HepG2 (cell line): ENCODE results near the gene TNFSF12. TPM values are rescaled to one million over a fixed set of nuclear protein-coding genes. Genes with fewer than 3 reads are reported as not detected.

ENCODE experiments used
- ATAC-seq: fragments of 200-7000 bp; cut with Tn5 transposase; 3 replicates; pipeline ENCODE4 v1.9.1; 2020; ENCODE audit warnings: mild to moderate bottlenecking, moderate library complexity
- BruUV-seq: library from RNA; stranded (reverse); fragments of 400-500 nt; replicated peaks from 2 replicates; lab custom pipeline; 2021; lab: Mats Ljungman, UMichigan
- CTCF ChIA-PET: fragments of 300-600 bp; formaldehyde crosslinking; extraction: SDS; loops from one replicate; lab custom pipeline; 2021; ENCODE audit warnings: low total read pairs, inconsistent platforms, low intra/inter-chr PET ratio; lab: Yijun Ruan, JAX
- POLR2A ChIA-PET: fragments of 350-600 bp; sonication (Branson Sonifier 250); formaldehyde crosslinking; loops from one replicate; lab custom pipeline; 2020; ENCODE audit warnings: antibody characterized with exemption, inconsistent platforms; lab: Yijun Ruan, JAX
- DNase-seq: peaks from one replicate; pipeline ENCODE4 v3.0.0-alpha.2; 2015; ENCODE audit warnings: low spot score
- FAIRE-seq: peaks from 3 replicates; lab custom pipeline; 2011; peaks lifted over from hg19 to GRCh38; lab: Jason Lieb, UNC
- H2AFZ ChIP-seq: one replicate; pipeline ENCODE4 v1.6.1; 2011; ENCODE audit warnings: low read length, inconsistent platforms
- H3K27ac ChIP-seq: fragments of 300-600 bp; 3 replicates; pipeline ENCODE4 v1.8.0; 2011; ENCODE audit warnings: mixed run types, mild to moderate bottlenecking, mixed read lengths, low read length, inconsistent platforms; ENCODE audit not compliant: insufficient read depth; ENCODE audit errors: extremely low read length
- H3K27me3 ChIP-seq, 2 experiments: fragments of 200-600 bp in 1 of 2; 2 replicates in 1 of 2; 3 replicates in 1 of 2; pipeline versions ENCODE4 v1.6.0 to v1.8.0; 2011; ENCODE audit warnings: low read length in 2 of 2, mild to moderate bottlenecking in 2 of 2, moderate library complexity in 2 of 2, inconsistent platforms in 1 of 2; ENCODE audit not compliant: insufficient read depth in 2 of 2, control insufficient read depth in 1 of 2
- H3K36me3 ChIP-seq, 2 experiments: fragments of 200-600 bp in 1 of 2; replicated peaks in 1 of 2; 2 replicates in 1 of 2; 3 replicates in 1 of 2; pipeline versions ENCODE4 v1.5.1 to v1.8.0; 2011; ENCODE audit warnings: low read length in 2 of 2, inconsistent platforms in 1 of 2; ENCODE audit not compliant: insufficient read depth in 2 of 2, control insufficient read depth in 1 of 2
- H3K4me1 ChIP-seq: 2 replicates; pipeline ENCODE4 v1.5.1; 2012; ENCODE audit warnings: low read length, inconsistent platforms; ENCODE audit not compliant: insufficient read depth
- H3K4me2 ChIP-seq: 2 replicates; pipeline ENCODE4 v1.6.0; 2011; ENCODE audit warnings: low read depth, low read length, inconsistent platforms
- H3K4me3 ChIP-seq, 3 experiments: fragments of 200-600 bp in 1 of 3; sonication (generic), shearing (Covaris generic) in 1 of 3; replicated peaks in 1 of 3; 2 replicates each; pipeline ENCODE4 v1.5.1; 2011 to 2016; ENCODE audit warnings: low read length in 3 of 3, inconsistent platforms in 2 of 3, low read depth in 2 of 3, mild to moderate bottlenecking in 2 of 3, control low read depth in 1 of 3, mixed read lengths in 1 of 3; ENCODE audit not compliant: insufficient read depth in 1 of 3
- H3K79me2 ChIP-seq: one replicate; pipeline ENCODE4 v1.6.1; 2011; ENCODE audit warnings: low read length, inconsistent platforms; ENCODE audit not compliant: insufficient read depth
- H3K9ac ChIP-seq: 2 replicates; pipeline ENCODE4 v1.6.0; 2011; ENCODE audit warnings: mild to moderate bottlenecking, low read depth, low read length, inconsistent platforms; ENCODE audit not compliant: insufficient read depth
- H3K9me3 ChIP-seq: 2 replicates; pipeline ENCODE4 v1.5.1; 2012; ENCODE audit warnings: mild to moderate bottlenecking, low read length
- H4K20me1 ChIP-seq: 2 replicates; pipeline ENCODE4 v1.6.0; 2011; ENCODE audit warnings: inconsistent platforms, mild to moderate bottlenecking, low read length, moderate library complexity; ENCODE audit not compliant: insufficient read depth
- BORCS8-MEF2B ChIP-seq: sonication (generic); formaldehyde crosslinking; IDR thresholded peaks from 2 replicates; pipeline ENCODE4 v1.8.0; 2022; ENCODE audit warnings: mild to moderate bottlenecking, missing genetic modification reagents
- FOSL1 ChIP-seq: sonication (generic); formaldehyde crosslinking; IDR thresholded peaks from 2 replicates; pipeline ENCODE4 v1.9.0; 2021; ENCODE audit warnings: missing genetic modification reagents, borderline replicate concordance
- GATAD1 ChIP-seq: IDR thresholded peaks from 2 replicates; pipeline ENCODE4 v1.6.1; 2016; ENCODE audit warnings: missing genetic modification reagents, missing compliant biosample characterization
- GATAD2A ChIP-seq: IDR thresholded peaks from 2 replicates; pipeline ENCODE4 v1.6.1; 2016
- HMG20A ChIP-seq: IDR thresholded peaks from 2 replicates; pipeline ENCODE4 v1.6.1; 2016; ENCODE audit warnings: borderline replicate concordance
- NCOR1 ChIP-seq: fragments of 200-600 bp; sonication (generic); IDR thresholded peaks from 2 replicates; pipeline ENCODE4 v1.7.0; 2017; ENCODE audit warnings: antibody characterized with exemption, low read length, borderline replicate concordance
- NONO ChIP-seq, 2 experiments: fragments of 450-650 bp in 1 of 2; sonication (generic) in 1 of 2; formaldehyde crosslinking in 1 of 2; IDR thresholded peaks in 1 of 2; conservative IDR thresholded peaks in 1 of 2; 2 replicates each; pipeline versions ENCODE4 v1.6.1 to v1.8.0; 2017 to 2022; ENCODE audit warnings: mild to moderate bottlenecking in 1 of 2, missing genetic modification reagents in 1 of 2, moderate library complexity in 1 of 2
- RXRA ChIP-seq: sonication (generic); formaldehyde crosslinking; IDR thresholded peaks from 2 replicates; pipeline ENCODE4 v1.5.1; 2020; ENCODE audit warnings: missing genetic modification reagents
- SMAD3 ChIP-seq: sonication (generic); formaldehyde crosslinking; IDR thresholded peaks from 2 replicates; pipeline ENCODE4 v1.4.0; 2020; ENCODE audit warnings: missing genetic modification reagents
- STAG1 ChIP-seq: sonication (generic); formaldehyde crosslinking; IDR thresholded peaks from 2 replicates; pipeline ENCODE4 v1.4.0; 2020; ENCODE audit warnings: missing genetic modification reagents
- ZC3H13 ChIP-seq: sonication (generic); formaldehyde crosslinking; IDR thresholded peaks from 2 replicates; pipeline ENCODE4 v1.8.1; 2023; ENCODE audit warnings: mild to moderate bottlenecking, missing genetic modification reagents, moderate library complexity
- ZFP91 ChIP-seq: sonication (generic); formaldehyde crosslinking; IDR thresholded peaks from 2 replicates; pipeline ENCODE4 v1.9.0; 2022; ENCODE audit warnings: missing genetic modification reagents, mild to moderate bottlenecking, borderline replicate concordance
- ZNF3 ChIP-seq: IDR thresholded peaks from 2 replicates; pipeline ENCODE4 v1.7.0; 2017; ENCODE audit warnings: inconsistent platforms
- WGBS: methylation state at CpG from one replicate; pipeline ENCODE4 v1.1.6; 2017; ENCODE audit warnings: low lambda C conversion rate; 5-methylcytosine and 5-hydroxymethylcytosine counted together
- in situ Hi-C: cut with HindIII; loops from 2 replicates; pipeline ENCODE4 v1.10.0; 2017; ENCODE audit warnings: low pct_unique_long_range_greater_than_20kb; ENCODE audit not compliant: extremely low pct_ligation_motif_present
- intact Hi-C: fragments of 100-400 bp; cut with micrococcal nuclease; formaldehyde crosslinking; loops from one replicate; pipeline ENCODE4 v1.10.0; 2022; ENCODE audit not compliant: unreplicated experiment
- polyA plus RNA-seq, 8 experiments: library from polyadenylated mRNA; depleted of rRNA in 3 of 8; stranded (reverse) in 7 of 8; unstranded in 1 of 8; fragments of >200 nt; fragmentation: Illumina TruSeq in 4 of 8; extraction: Trizol in 4 of 8; gene quantifications; 2 replicates each; pipeline versions ENCODE4 v1.2.1 to v1.2.3, GENCODE V29; 2011 to 2016; ENCODE audit warnings: low read depth in 4 of 8, missing spikeins in 1 of 8, mixed read lengths in 1 of 8; ENCODE audit not compliant: insufficient read depth in 1 of 8
- total RNA-seq, 5 experiments: library from RNA; depleted of rRNA; stranded (reverse); fragments of >200 nt; fragmentation: Illumina TruSeq; extraction: Trizol; gene quantifications; 2 replicates each; pipeline ENCODE4 v1.2.3, GENCODE V29; 2016; ENCODE audit warnings: low read depth in 1 of 5
- TF ChIP-seq, protein P1 (sequence below): sonication (generic); formaldehyde crosslinking; IDR thresholded peaks from 2 replicates; pipeline ENCODE4 v1.4.0; 2020; ENCODE audit warnings: missing genetic modification reagents
- TF ChIP-seq, protein P2 (sequence below): sonication (generic); formaldehyde crosslinking; IDR thresholded peaks from 2 replicates; pipeline ENCODE4 v1.8.1; 2022; ENCODE audit warnings: mild to moderate bottlenecking, missing genetic modification reagents
- TF ChIP-seq, protein P3 (sequence below): sonication (generic); formaldehyde crosslinking; IDR thresholded peaks from 2 replicates; pipeline ENCODE4 v1.5.0; 2020; ENCODE audit warnings: mild to moderate bottlenecking, missing genetic modification reagents, moderate library complexity

Gene TNFSF12
- total and polyA plus RNA-seq, 2 of the 13 experiments (the other 11 are each of a cell fraction or from before 2014, with no cell fraction given): 0.93 to 7.2 TPM

- intact Hi-C loops (loop anchor here (1.0 to 10.0 kb wide), 3 partner anchors 38 to 206 kb away; partner anchors contain the start of genes KCTD11 and TMEM95), in situ Hi-C loops (no loop called here)
- Histone ChIP-seq H3K27me3 (no peaks in the 10 kb centered on the region; a peak in 1 of 5 replicates), H2AFZ (no peak overlapping the region), H3K9me3 (no peaks in the 10 kb centered on the region), H3K9ac (peak overlapping the region; percentile 58), H3K4me1 (peaks cover 67% of the 10 kb centered on the region), H3K27ac (peak overlapping the region; percentile 4), H3K4me2 (peak overlapping the region; percentile 91), H4K20me1 (no peaks in the 10 kb centered on the region), H3K36me3 (peaks cover 7 to 17% of the 10 kb centered on the region in 2 experiments), H3K79me2 (peaks cover 27% of the 10 kb centered on the region), H3K4me3 (peak overlapping the region; percentile 11 to 92 (median 49))
- peak; percentile 74 for ATAC-seq
- peak; percentile 81 for FAIRE-seq
- DNase-seq: peak; percentile 64
- ChIA-PET CTCF (interaction anchor here (1.4 to 3.3 kb wide), 4 partner anchors 16 to 204 kb away, joined by 3 to 43 read pairs (median 16); no protein-coding TSS in a partner anchor), POLR2A (interaction anchor here (0.5 to 4.8 kb wide), 20 partner anchors 8 to 231 kb away, joined by 3 to 33 read pairs (median 7); partner anchors contain the start of genes CD68, MPDU1, NEURL4 and POLR2A)
- WGBS: 21% methylated on average over 22 of the region's 22 CpGs
- BruUV-seq: no TSS peak
- TF ChIP-seq, protein P1, sequence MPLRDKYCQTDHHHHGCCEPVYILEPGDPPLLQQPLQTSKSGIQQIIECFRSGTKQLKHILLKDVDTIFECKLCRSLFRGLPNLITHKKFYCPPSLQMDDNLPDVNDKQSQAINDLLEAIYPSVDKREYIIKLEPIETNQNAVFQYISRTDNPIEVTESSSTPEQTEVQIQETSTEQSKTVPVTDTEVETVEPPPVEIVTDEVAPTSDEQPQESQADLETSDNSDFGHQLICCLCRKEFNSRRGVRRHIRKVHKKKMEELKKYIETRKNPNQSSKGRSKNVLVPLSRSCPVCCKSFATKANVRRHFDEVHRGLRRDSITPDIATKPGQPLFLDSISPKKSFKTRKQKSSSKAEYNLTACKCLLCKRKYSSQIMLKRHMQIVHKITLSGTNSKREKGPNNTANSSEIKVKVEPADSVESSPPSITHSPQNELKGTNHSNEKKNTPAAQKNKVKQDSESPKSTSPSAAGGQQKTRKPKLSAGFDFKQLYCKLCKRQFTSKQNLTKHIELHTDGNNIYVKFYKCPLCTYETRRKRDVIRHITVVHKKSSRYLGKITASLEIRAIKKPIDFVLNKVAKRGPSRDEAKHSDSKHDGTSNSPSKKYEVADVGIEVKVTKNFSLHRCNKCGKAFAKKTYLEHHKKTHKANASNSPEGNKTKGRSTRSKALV (CRISPR knock-in tag): no peak
- no peak for TF ChIP-seq FOSL1 (CRISPR knock-in tag)
- TF ChIP-seq, protein P2, sequence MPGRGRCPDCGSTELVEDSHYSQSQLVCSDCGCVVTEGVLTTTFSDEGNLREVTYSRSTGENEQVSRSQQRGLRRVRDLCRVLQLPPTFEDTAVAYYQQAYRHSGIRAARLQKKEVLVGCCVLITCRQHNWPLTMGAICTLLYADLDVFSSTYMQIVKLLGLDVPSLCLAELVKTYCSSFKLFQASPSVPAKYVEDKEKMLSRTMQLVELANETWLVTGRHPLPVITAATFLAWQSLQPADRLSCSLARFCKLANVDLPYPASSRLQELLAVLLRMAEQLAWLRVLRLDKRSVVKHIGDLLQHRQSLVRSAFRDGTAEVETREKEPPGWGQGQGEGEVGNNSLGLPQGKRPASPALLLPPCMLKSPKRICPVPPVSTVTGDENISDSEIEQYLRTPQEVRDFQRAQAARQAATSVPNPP: no peak
- TF ChIP-seq ZFP91 (CRISPR knock-in tag): peak; percentile 42; the same call in 1 of the 2 replicates
- TF ChIP-seq ZNF3 (CRISPR knock-in tag): no peak
- no peak for TF ChIP-seq GATAD2A (CRISPR knock-in tag)
- TF ChIP-seq BORCS8-MEF2B (CRISPR knock-in tag): no peak
- no peak for TF ChIP-seq SMAD3 (CRISPR knock-in tag)
- no peak for TF ChIP-seq HMG20A (CRISPR knock-in tag)
- TF ChIP-seq NCOR1: no peak
- TF ChIP-seq GATAD1: no peak
- no peak for TF ChIP-seq RXRA (CRISPR knock-in tag)
- peak; percentile 43; the same call in 1 of the 2 replicates for TF ChIP-seq ZC3H13 (CRISPR knock-in tag)
- peak; percentile 37 for TF ChIP-seq STAG1 (CRISPR knock-in tag)
- TF ChIP-seq, protein P3, sequence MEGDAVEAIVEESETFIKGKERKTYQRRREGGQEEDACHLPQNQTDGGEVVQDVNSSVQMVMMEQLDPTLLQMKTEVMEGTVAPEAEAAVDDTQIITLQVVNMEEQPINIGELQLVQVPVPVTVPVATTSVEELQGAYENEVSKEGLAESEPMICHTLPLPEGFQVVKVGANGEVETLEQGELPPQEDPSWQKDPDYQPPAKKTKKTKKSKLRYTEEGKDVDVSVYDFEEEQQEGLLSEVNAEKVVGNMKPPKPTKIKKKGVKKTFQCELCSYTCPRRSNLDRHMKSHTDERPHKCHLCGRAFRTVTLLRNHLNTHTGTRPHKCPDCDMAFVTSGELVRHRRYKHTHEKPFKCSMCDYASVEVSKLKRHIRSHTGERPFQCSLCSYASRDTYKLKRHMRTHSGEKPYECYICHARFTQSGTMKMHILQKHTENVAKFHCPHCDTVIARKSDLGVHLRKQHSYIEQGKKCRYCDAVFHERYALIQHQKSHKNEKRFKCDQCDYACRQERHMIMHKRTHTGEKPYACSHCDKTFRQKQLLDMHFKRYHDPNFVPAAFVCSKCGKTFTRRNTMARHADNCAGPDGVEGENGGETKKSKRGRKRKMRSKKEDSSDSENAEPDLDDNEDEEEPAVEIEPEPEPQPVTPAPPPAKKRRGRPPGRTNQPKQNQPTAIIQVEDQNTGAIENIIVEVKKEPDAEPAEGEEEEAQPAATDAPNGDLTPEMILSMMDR (CRISPR knock-in tag): peak; percentile 63
- TF ChIP-seq NONO (IDR thresholded peaks at IDR 0.05): no peak
- TF ChIP-seq NONO (CRISPR knock-in tag; conservative IDR thresholded peaks at IDR 0.05): no peak; the same call in 1 of the 2 replicates
Observed at GRCh38 chr17:7560172-7561027, 11.5 kb downstream of the TNFSF12 start.
